Mucosa of descending colon (tissue), 3 donors: Measurements from ENCODE around the gene THUMPD3. TPM values are rescaled to one million over a fixed set of nuclear protein-coding genes. Genes with fewer than 3 reads are reported as not detected.

ENCODE experiments used
- ATAC-seq: fragments of 200-7000 bp; cut with Tn5 transposase; one replicate; pipeline ENCODE4 v1.9.1; 2020; ENCODE audit warnings: mild to moderate bottlenecking, moderate library complexity
- DNase-seq, 3 donors: peaks; one replicate each; pipeline ENCODE4 v3.0.0-alpha.2; 2020
- H3K36me3 ChIP-seq: fragments of 200-600 bp; one replicate; pipeline ENCODE4 v1.8.0; 2021; ENCODE audit warnings: low read depth, mild to moderate bottlenecking
- H3K4me1 ChIP-seq: fragments of 200-600 bp; one replicate; pipeline ENCODE4 v1.8.0; 2021; ENCODE audit warnings: low read depth, mild to moderate bottlenecking
- H3K4me3 ChIP-seq: fragments of 200-600 bp; one replicate; pipeline ENCODE4 v1.8.0; 2021; ENCODE audit warnings: mild to moderate bottlenecking
- H3K9me3 ChIP-seq: fragments of 200-600 bp; one replicate; pipeline ENCODE4 v1.8.0; 2021; ENCODE audit warnings: mild to moderate bottlenecking
- intact Hi-C, 2 donors: fragments of 100-400 bp; cut with DNase I in 1 of 2; cut with micrococcal nuclease in 1 of 2; formaldehyde crosslinking; loops; one replicate each; pipeline versions ENCODE4 v1.11.0 to v1.11.1; 2022; cut with DNase I, micrococcal nuclease
- total RNA-seq, 3 donors: library from RNA; stranded (reverse); fragmentation: NEBNext Ultra II Directional in 2 of 3; extraction: Animal tissue kit (Norgen Biotek cat#: 25700) in 2 of 3; gene quantifications; one replicate each; pipeline versions ENCODE4 v1.2.1 to v1.2.4, GENCODE V29; 2021 to 2023
- TF ChIP-seq, protein P1 (sequence below): fragments of 200-600 bp; IDR thresholded peaks from one replicate; pipeline ENCODE4 v1.8.0; 2022; ENCODE audit warnings: antibody characterized with exemption, mild to moderate bottlenecking
- donor health status: DM: no; HTN: no; CAD: no; lungs with moderate emphysema.
- donor health status: DM: no; HTN: no; CAD: no.
- donor health status: DM: no; HTN: yes; CAD: no.

The THUMPD3 gene
- total RNA-seq, 3 donors from 2014 or later: 30.0 to 34.0 (median 31.2) TPM

DNA sequence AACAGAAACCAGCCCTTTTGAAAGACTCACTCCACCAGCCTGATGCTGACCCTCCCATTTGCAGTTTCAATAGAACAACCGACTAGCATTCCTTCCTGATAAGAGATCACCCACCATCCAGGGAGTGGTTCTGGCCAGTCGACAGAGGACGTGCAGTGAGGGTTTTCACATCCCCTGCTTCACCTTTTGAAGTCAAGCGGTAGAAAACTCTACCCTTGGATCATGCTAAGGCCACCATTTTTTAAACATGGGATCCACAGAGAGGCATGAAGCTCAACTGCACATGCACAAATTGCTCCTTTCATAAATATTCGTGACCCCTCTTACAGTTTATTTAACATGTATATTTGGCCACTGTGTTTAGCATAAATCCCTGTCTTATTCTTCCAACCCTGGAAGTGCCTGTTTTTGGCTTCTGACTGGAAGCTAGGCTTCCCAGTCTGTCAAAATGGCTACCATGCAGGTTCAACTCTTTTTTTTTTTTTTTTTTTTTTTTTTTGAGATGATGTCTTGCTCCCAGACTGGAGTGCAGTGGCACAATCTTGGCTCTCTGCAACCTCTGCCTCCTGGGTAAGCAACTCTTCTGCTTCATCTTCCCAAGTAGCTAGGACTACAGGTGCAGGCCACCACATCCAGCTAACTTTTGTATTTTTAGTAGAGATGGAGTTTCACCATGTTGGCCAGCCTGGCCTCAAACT is 1.0 kb upstream of the THUMPD3 start:
- no peak for DNase-seq
- Histone ChIP-seq H3K9me3 (no peaks in the 10 kb centered on the region), H3K36me3 (no peaks in the 10 kb centered on the region), H3K4me1 (peaks cover 14% of the 10 kb centered on the region), H3K4me3 (no peak overlapping the region)
- ATAC-seq: no peak
- intact Hi-C loops: no loop called here
- TF ChIP-seq, protein P1, sequence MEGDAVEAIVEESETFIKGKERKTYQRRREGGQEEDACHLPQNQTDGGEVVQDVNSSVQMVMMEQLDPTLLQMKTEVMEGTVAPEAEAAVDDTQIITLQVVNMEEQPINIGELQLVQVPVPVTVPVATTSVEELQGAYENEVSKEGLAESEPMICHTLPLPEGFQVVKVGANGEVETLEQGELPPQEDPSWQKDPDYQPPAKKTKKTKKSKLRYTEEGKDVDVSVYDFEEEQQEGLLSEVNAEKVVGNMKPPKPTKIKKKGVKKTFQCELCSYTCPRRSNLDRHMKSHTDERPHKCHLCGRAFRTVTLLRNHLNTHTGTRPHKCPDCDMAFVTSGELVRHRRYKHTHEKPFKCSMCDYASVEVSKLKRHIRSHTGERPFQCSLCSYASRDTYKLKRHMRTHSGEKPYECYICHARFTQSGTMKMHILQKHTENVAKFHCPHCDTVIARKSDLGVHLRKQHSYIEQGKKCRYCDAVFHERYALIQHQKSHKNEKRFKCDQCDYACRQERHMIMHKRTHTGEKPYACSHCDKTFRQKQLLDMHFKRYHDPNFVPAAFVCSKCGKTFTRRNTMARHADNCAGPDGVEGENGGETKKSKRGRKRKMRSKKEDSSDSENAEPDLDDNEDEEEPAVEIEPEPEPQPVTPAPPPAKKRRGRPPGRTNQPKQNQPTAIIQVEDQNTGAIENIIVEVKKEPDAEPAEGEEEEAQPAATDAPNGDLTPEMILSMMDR: no peak

DNA sequence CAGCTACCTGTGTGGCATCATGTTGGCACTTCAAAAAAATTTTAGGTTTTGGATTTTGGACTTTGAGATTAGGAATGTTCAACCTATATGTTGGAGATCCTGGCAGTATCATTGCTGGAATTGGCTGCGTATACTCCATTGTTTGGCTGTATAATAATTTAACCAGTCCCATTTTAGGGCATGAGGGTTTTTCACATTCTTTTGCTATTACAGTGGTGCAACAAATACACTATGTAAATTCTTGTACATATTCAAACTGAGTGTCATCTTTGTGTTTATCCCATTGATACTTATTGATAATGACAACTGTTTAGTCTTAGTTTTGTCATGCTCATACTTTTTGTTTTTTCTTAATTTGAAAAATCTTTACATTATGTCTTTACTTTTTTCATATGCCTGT is 6.7 kb downstream of the THUMPD3 start:
- no peaks in the 10 kb centered on the region for H3K36me3 ChIP-seq
- no peak for ATAC-seq
- intact Hi-C loops: no loop called here

DNA sequence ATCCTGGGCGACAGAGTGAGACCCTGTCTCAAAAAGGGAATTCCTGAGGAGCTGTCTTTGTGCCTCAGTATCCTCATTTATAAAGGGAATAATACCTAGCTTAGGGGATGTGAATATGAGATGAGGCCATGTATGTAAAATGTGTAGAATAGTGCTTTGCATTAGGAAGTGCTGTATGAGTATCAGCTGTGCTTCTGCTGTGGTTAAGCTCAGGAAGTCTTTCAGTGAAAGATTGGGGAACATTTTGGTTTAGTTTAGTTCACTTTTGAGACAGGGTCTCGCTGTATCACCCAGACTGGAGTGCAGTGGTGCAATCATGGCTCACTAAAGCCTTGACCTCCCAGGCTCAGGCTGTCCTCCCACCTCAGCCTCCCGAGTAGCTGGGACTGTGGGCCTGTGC is 10.6 kb downstream of the THUMPD3 start:
- peaks cover 3% of the 10 kb centered on the region for H3K36me3 ChIP-seq
- TF ChIP-seq, protein P1: no peak
- no peak overlapping the region for H3K4me3 ChIP-seq
- no peak for DNase-seq
- intact Hi-C loops: loop anchor here in 1 of 2 donors (10.0 kb wide), 1 partner anchor 61 kb away; no protein-coding TSS in a partner anchor
- no peak for ATAC-seq
- H3K4me1 ChIP-seq: no peaks in the 10 kb centered on the region
- no peaks in the 10 kb centered on the region for H3K9me3 ChIP-seq

More for the DNA sequence above, 6.7 kb downstream of the THUMPD3 start:
- Histone ChIP-seq H3K9me3 (no peaks in the 10 kb centered on the region), H3K4me3 (no peak overlapping the region), H3K4me1 (peaks cover under 1% of the 10 kb centered on the region)
- TF ChIP-seq, protein P1: no peak
- DNase-seq: no peak

DNA sequence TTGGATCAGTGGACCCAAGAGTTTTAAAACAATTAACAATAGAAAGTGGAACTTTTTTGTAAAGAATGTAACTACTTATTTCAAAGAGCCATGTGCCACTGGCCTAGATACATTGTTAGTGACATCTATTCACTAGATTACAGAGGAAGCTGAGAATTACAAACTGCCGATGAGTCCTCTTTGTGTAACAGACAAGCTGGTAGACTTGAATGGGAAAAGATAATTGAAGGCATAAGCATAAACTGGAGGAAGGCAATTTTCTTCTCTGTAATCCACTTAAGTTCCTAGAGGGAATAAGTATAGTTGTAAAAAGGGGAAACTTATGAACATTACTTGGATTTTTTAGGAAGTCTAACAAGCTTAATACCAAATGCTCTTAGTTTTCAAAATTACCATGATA is 15.1 kb downstream of the THUMPD3 start:
- H3K36me3 ChIP-seq: peaks cover 3% of the 10 kb centered on the region
- intact Hi-C loops: loop anchor here in 1 of 2 donors (10.0 kb wide), 1 partner anchor 57 kb away; no protein-coding TSS in a partner anchor
- TF ChIP-seq, protein P1: no peak
- H3K4me1 ChIP-seq: no peaks in the 10 kb centered on the region
- H3K4me3 ChIP-seq: no peak overlapping the region
- no peaks in the 10 kb centered on the region for H3K9me3 ChIP-seq
- ATAC-seq (no peak), DNase-seq (no peak)

DNA sequence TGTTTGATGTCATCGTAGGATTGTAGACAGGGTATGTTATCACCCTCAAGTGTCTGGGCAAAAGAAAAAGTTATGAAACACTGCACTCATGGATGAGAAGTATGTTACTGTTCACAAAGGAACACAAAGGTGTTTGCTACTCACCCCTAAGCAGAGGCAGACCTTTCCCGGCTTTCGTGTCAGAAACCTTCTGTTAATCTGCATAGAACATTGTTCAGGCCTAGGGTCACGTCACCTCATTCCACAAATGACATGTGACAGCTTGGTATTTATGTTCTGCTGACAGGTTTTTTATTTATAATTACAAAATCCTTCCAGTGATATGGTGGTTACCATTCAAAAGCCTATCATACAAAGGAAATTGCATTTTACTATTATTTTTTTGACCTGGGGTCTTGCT is 16.5 kb downstream of the THUMPD3 start:
- intact Hi-C loops: loop anchor here in 1 of 2 donors (10.0 kb wide), 1 partner anchor 55 kb away; no protein-coding TSS in a partner anchor
- no peak for ATAC-seq
- no peaks in the 10 kb centered on the region for H3K4me1 ChIP-seq
- no peaks in the 10 kb centered on the region for H3K9me3 ChIP-seq
- no peak for DNase-seq
- TF ChIP-seq, protein P1: no peak
- H3K36me3 ChIP-seq: peaks cover 8% of the 10 kb centered on the region
- H3K4me3 ChIP-seq: no peak overlapping the region
